Activated T-helper 1 cell treated with anti-CD3 and anti-CD28 coated beads, Interleukin-12 subunit alpha, Interleukin-12 subunit beta, Interleukin-2, Interleukin-4 antibody, amounts not matched to agents 30 ng/mL and 10 ng/mL and 1 ng/mL, durations not matched to agents 14 hours and 24 hours and 36 hours (primary cell): ENCODE measurements around the gene LEAP2. TPM values are rescaled to one million over a fixed set of nuclear protein-coding genes. Genes with fewer than 3 reads are reported as not detected.

Source experiments
- DNase-seq: peaks from one replicate; pipeline ENCODE4 v3.0.0; 2021; ENCODE audit warnings: low spot score
- H3K27ac Mint-ChIP-seq: one replicate; pipeline ENCODE4 v1.8.0; 2021; ENCODE audit warnings: mild to moderate bottlenecking, mixed read lengths
- H3K27me3 Mint-ChIP-seq: one replicate; pipeline ENCODE4 v1.8.0; 2022; ENCODE audit warnings: mild to moderate bottlenecking, moderate library complexity, mixed read lengths; ENCODE audit not compliant: insufficient read depth
- H3K36me3 Mint-ChIP-seq: one replicate; pipeline ENCODE4 v1.8.0; 2021; ENCODE audit warnings: low read depth, mixed read lengths
- H3K4me1 Mint-ChIP-seq: one replicate; pipeline ENCODE4 v1.8.0; 2021; ENCODE audit warnings: low read depth, mixed read lengths
- H3K4me3 Mint-ChIP-seq: one replicate; pipeline ENCODE4 v1.8.0; 2021; ENCODE audit warnings: mild to moderate bottlenecking, moderate library complexity, mixed read lengths
- H3K9me3 Mint-ChIP-seq: one replicate; pipeline ENCODE4 v1.8.0; 2021; ENCODE audit warnings: mixed read lengths
- intact Hi-C: fragments of 100-400 bp; cut with micrococcal nuclease; formaldehyde crosslinking; loops from one replicate; pipeline ENCODE4 v1.15.1; 2024
- total RNA-seq: library from RNA; stranded (reverse); gene quantifications from 2 replicates; pipeline ENCODE4 v1.2.3, GENCODE V29; 2022

LEAP2 gene
- total RNA-seq, 1 donor from 2014 or later, result 4.9 TPM

DNA sequence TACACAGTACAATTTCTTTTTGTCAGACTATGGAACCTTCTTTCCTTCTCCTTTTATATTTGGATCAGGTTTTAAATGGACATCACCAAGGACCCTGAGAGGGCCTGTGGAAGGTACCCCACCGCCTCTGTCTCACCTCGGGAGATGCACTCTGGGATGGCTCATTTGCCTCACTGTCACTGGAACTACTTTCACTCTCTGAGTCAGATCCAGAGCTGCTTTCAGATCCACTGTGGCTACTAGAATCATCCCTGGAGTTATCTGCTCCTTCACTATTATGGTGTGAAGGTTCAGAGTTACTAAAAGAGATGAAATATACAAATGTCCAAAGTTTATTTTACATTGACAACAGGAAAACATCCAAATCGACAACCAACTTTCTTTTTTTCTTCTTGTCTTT, 24.6 kb downstream of the LEAP2 start:
- H3K9me3 Mint-ChIP-seq, result no peaks in the 10 kb centered on the region
- peaks cover 22% of the 10 kb centered on the region for H3K4me1 Mint-ChIP-seq
- no peak overlapping the region for H3K4me3 Mint-ChIP-seq
- peaks cover 44% of the 10 kb centered on the region for H3K36me3 Mint-ChIP-seq
- no peaks in the 10 kb centered on the region for H3K27me3 Mint-ChIP-seq
- intact Hi-C loops, result loop anchor here (10.0 kb wide), 1 partner anchor 127 kb away; the partner anchor contains the start of gene ZCCHC10
- no peak for DNase-seq
- H3K27ac Mint-ChIP-seq, result no peak overlapping the region

GRCh38 chr5:132901036-132901435, 27.6 kb downstream of the LEAP2 start:
- peaks cover 22% of the 10 kb centered on the region for H3K4me1 Mint-ChIP-seq
- H3K27ac Mint-ChIP-seq, result no peak overlapping the region
- DNase-seq, result no peak
- H3K27me3 Mint-ChIP-seq, result no peaks in the 10 kb centered on the region
- H3K36me3 Mint-ChIP-seq, result peaks cover 33% of the 10 kb centered on the region
- H3K9me3 Mint-ChIP-seq, result no peaks in the 10 kb centered on the region
- no peak overlapping the region for H3K4me3 Mint-ChIP-seq
- intact Hi-C loops, result no loop called here

GRCh38 chr5:132901730-132902129, 28.3 kb downstream of the LEAP2 start:
- H3K4me1 Mint-ChIP-seq, result peaks cover 15% of the 10 kb centered on the region
- no peak overlapping the region for H3K4me3 Mint-ChIP-seq
- intact Hi-C loops, result no loop called here
- DNase-seq, result no peak
- H3K9me3 Mint-ChIP-seq, result no peaks in the 10 kb centered on the region
- H3K27ac Mint-ChIP-seq, result no peak overlapping the region
- no peaks in the 10 kb centered on the region for H3K27me3 Mint-ChIP-seq
- H3K36me3 Mint-ChIP-seq, result peaks cover 26% of the 10 kb centered on the region

GRCh38 chr5:132905938-132906337, 32.5 kb downstream of the LEAP2 start:
- H3K4me3 Mint-ChIP-seq, result no peak overlapping the region
- peaks cover 6% of the 10 kb centered on the region for H3K4me1 Mint-ChIP-seq
- H3K36me3 Mint-ChIP-seq, result peaks cover 18% of the 10 kb centered on the region
- H3K27ac Mint-ChIP-seq, result no peak overlapping the region
- no peaks in the 10 kb centered on the region for H3K9me3 Mint-ChIP-seq
- no peaks in the 10 kb centered on the region for H3K27me3 Mint-ChIP-seq
- intact Hi-C loops, result no loop called here
- no peak for DNase-seq

DNA sequence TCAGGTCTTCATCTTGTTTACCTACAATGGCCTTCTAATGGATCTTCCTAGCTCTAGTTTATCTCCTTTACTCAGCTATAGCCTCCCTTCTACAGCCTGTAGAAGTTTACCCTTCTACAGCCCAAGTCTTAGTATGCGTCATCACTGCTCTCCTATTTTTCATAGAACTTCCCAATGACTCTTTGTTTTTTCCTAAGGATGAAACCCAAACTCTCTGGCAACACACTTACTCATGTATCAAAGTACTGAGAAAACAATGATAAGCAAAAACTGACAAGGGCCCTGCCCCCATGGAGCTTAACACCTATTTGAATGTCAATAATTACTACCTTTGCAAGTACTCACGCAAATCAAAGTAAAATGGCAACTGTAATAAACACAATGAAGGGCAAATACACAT, 33.7 kb downstream of the LEAP2 start:
- no peaks in the 10 kb centered on the region for H3K9me3 Mint-ChIP-seq
- DNase-seq, result no peak
- H3K4me3 Mint-ChIP-seq, result no peak overlapping the region
- no peak overlapping the region for H3K27ac Mint-ChIP-seq
- H3K36me3 Mint-ChIP-seq, result peaks cover 20% of the 10 kb centered on the region
- H3K27me3 Mint-ChIP-seq, result no peaks in the 10 kb centered on the region
- H3K4me1 Mint-ChIP-seq, result peaks cover 6% of the 10 kb centered on the region
- intact Hi-C loops, result no loop called here

DNA sequence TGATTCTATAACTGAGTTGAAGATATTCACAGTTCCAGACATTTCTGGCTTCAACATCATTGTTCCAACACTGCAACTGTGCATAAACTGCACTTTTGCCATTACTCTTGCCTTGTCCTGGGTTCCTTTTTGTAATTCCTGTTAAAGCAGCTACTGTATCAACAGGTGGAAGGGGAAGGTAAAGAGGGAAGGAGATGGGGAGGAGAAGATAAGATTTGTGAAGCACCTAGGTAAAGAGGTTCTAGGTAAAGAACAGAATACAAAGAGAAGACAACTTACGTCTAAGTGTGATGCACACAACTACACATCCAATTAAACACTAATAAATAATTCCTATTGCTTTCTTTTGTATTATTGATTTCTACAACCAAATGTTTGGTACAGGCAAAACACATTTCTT, 36.2 kb downstream of the LEAP2 start:
- no peaks in the 10 kb centered on the region for H3K27me3 Mint-ChIP-seq
- no peak overlapping the region for H3K27ac Mint-ChIP-seq
- peaks cover 17% of the 10 kb centered on the region for H3K36me3 Mint-ChIP-seq
- peaks cover 6% of the 10 kb centered on the region for H3K4me1 Mint-ChIP-seq
- H3K4me3 Mint-ChIP-seq, result no peak overlapping the region
- intact Hi-C loops, result no loop called here
- no peak for DNase-seq
- H3K9me3 Mint-ChIP-seq, result no peaks in the 10 kb centered on the region

DNA sequence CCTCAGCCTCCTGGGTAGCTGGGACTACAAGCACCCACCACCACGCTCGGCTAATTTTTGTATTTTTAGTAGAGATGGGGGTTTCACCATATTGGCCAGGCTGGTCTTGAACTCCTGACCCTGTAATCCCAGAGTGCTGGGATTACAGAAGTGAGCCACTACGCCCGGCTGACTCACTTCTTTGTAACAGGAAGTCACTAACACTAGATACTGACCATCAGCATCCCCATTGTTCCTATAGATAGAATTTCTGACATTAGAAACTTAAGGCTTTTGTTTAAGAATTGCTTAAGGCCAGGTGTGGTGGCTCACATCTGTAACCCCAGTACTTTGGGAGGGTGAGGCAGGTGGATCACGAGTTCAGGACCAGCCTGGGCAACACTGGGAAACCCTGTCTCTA, 42.2 kb downstream of the LEAP2 start:
- Mint-ChIP-seq H3K4me1 (no peaks in the 10 kb centered on the region), H3K27ac (no peak overlapping the region), H3K36me3 (peaks cover 20% of the 10 kb centered on the region), H3K27me3 (no peaks in the 10 kb centered on the region), H3K9me3 (no peaks in the 10 kb centered on the region), H3K4me3 (no peak overlapping the region)
- no peak for DNase-seq
- intact Hi-C loops, result no loop called here

GRCh38 chr5:132916086-132916485, 42.6 kb downstream of the LEAP2 start:
- no peak for DNase-seq
- no peaks in the 10 kb centered on the region for H3K4me1 Mint-ChIP-seq
- H3K36me3 Mint-ChIP-seq, result peaks cover 19% of the 10 kb centered on the region
- H3K27me3 Mint-ChIP-seq, result no peaks in the 10 kb centered on the region
- H3K9me3 Mint-ChIP-seq, result no peaks in the 10 kb centered on the region
- no peak overlapping the region for H3K4me3 Mint-ChIP-seq
- intact Hi-C loops, result no loop called here
- no peak overlapping the region for H3K27ac Mint-ChIP-seq

Other genes starting within 250 kb of the LEAP2 start
- gene IL13, start 215.5 kb upstream of the LEAP2 start, total RNA-seq, result 294 and 308 TPM in 2 replicates
- 56.9 and 57.1 TPM in 2 replicates for gene IL4, start 199.7 kb upstream of the LEAP2 start, total RNA-seq
- gene KIF3A, start 136.1 kb upstream of the LEAP2 start, total RNA-seq, result 58.5 and 66.9 TPM in 2 replicates
- gene CCNI2, start 126.2 kb upstream of the LEAP2 start, total RNA-seq, result 52.5 and 55.6 TPM in 2 replicates
- 45.8 and 46.2 TPM in 2 replicates for gene SEPTIN8, start 96.4 kb upstream of the LEAP2 start, total RNA-seq
- 0.47 and 0.54 TPM in 2 replicates for gene SOWAHA, start 60.4 kb upstream of the LEAP2 start, total RNA-seq
- 6.5 and 8.3 TPM in 2 replicates for gene SHROOM1, start 43.0 kb upstream of the LEAP2 start, total RNA-seq
- gene GDF9, start 7.2 kb upstream of the LEAP2 start, total RNA-seq, result 0.32 and 0.57 TPM in 2 replicates
- gene UQCRQ, start 7.0 kb upstream of the LEAP2 start, total RNA-seq, result 410 and 425 TPM in 2 replicates
- 38.3 and 40.9 TPM in 2 replicates for gene AFF4, start 90.0 kb downstream of the LEAP2 start, total RNA-seq
- gene ZCCHC10, start 152.9 kb downstream of the LEAP2 start, total RNA-seq, result 37.6 and 41.7 TPM in 2 replicates
- 244 and 247 TPM in 2 replicates for gene HSPA4, start 178.3 kb downstream of the LEAP2 start, total RNA-seq